HepG2 (cell line): ENCODE data around the gene C19orf44.

Source experiments
- ZFP36 ChIP-seq: fragments of 150-350 bp; IDR thresholded peaks from 2 replicates; pipeline ENCODE4 v1.6.1; 2018; ENCODE audit warnings: borderline replicate concordance, low read length, low read depth; ENCODE audit not compliant: partially characterized antibody
- TF ChIP-seq, protein P1 (sequence below): sonication (generic); formaldehyde crosslinking; IDR thresholded peaks from 2 replicates; pipeline ENCODE4 v1.5.0; 2020; ENCODE audit warnings: mild to moderate bottlenecking, missing genetic modification reagents, moderate library complexity

DNA sequence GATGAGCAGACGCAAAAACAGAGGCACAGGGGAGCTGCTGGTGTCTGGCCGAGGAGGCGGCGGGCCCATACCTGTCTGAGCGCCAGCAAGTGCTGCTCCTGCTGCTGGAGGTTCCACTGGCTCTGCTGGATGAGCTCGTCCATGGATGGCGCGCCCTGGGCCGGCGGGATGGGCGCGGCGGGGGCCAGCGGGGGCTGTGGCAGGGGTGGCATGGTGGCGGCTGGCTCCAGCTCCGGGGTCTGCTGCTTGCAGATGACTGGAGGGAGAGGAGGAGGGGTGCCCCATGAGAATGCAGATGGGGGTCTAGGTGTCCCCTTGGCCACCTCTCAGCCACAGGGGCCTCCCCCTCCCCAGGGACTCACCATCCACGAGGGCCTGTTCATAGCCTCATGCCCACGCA lies 39.2 kb downstream of the C19orf44 start:
- TF ChIP-seq, protein P1, sequence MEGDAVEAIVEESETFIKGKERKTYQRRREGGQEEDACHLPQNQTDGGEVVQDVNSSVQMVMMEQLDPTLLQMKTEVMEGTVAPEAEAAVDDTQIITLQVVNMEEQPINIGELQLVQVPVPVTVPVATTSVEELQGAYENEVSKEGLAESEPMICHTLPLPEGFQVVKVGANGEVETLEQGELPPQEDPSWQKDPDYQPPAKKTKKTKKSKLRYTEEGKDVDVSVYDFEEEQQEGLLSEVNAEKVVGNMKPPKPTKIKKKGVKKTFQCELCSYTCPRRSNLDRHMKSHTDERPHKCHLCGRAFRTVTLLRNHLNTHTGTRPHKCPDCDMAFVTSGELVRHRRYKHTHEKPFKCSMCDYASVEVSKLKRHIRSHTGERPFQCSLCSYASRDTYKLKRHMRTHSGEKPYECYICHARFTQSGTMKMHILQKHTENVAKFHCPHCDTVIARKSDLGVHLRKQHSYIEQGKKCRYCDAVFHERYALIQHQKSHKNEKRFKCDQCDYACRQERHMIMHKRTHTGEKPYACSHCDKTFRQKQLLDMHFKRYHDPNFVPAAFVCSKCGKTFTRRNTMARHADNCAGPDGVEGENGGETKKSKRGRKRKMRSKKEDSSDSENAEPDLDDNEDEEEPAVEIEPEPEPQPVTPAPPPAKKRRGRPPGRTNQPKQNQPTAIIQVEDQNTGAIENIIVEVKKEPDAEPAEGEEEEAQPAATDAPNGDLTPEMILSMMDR (CRISPR knock-in tag) = no peak
- no peak for TF ChIP-seq ZFP36
